ENCODE measurements around the gene CDH4.

DNA sequence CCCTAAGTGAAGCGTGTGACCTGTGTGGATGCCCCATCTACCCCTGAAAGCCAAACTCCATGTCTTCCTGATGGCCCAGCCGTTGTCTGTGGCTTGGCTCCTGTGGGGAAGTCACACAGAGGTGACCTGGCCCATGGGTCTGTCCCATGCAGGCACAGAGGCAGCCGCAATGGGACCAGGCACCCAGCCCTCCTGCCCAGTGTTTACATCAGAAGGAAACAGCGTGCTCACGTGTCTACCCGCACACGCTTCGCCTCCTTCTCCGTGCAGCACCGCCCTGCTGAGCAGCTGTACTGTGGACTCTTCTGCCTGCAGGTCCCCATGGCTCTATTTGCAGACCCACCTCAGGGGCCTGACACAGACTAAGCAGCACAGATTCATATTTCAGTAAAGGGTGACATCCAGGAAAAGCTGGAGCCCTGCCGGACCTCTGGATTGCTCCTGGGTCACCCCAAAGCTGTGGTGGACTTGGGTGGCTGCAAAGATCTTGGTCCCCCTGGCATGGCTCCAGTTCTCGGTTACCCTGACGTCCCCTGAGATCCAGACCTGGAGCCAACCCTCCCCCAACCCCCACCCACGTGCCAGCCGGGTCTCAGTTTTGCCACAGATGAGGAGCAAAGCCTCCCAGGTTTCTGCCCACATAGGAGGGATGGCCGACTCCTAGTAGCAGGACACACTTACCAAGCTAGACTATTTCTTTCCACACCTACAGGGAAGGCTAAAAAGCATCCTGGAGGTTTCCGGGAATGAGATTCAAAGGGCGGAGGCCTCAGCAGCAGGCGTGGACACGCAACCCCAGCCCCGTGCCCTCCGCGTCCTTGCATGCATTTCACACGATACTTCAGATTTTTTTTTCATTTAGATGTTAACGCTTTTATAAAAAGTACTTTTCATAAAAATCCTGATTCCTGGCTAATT, 120.3 kb downstream of the CDH4 start:
- no peak for TF ChIP-seq EP300 (IDR thresholded peaks at IDR 0.05)
- TF ChIP-seq, protein P1, sequence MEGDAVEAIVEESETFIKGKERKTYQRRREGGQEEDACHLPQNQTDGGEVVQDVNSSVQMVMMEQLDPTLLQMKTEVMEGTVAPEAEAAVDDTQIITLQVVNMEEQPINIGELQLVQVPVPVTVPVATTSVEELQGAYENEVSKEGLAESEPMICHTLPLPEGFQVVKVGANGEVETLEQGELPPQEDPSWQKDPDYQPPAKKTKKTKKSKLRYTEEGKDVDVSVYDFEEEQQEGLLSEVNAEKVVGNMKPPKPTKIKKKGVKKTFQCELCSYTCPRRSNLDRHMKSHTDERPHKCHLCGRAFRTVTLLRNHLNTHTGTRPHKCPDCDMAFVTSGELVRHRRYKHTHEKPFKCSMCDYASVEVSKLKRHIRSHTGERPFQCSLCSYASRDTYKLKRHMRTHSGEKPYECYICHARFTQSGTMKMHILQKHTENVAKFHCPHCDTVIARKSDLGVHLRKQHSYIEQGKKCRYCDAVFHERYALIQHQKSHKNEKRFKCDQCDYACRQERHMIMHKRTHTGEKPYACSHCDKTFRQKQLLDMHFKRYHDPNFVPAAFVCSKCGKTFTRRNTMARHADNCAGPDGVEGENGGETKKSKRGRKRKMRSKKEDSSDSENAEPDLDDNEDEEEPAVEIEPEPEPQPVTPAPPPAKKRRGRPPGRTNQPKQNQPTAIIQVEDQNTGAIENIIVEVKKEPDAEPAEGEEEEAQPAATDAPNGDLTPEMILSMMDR (IDR thresholded peaks at IDR 0.05): no peak
- TF ChIP-seq POLR2A (IDR thresholded peaks at IDR 0.05): no peak

All from sigmoid colon (tissue), 4 donors.